CD8-positive, alpha-beta memory T cell (primary cell): Measurements from ENCODE around the gene TIMP2. TPM values are rescaled to one million over a fixed set of nuclear protein-coding genes. Genes with fewer than 3 reads are reported as not detected.

Experiments used
- CTCF ChIA-PET: fragments of 350-600 bp; sonication (Branson Sonifier 250); formaldehyde crosslinking; loops from one replicate; lab custom pipeline; 2021; ENCODE audit warnings: antibody characterized with exemption; lab: Charles Lee
- POLR2A ChIA-PET: fragments of 350-600 bp; sonication (Branson Sonifier 250); formaldehyde crosslinking; loops from one replicate; lab custom pipeline; 2021; ENCODE audit warnings: antibody characterized with exemption; lab: Charles Lee
- DNase-seq, 5 donors: peaks; one replicate each; pipeline versions ENCODE4 v3.0.0 to v3.0.0-alpha.2; 2020 to 2022; ENCODE audit warnings: mixed read lengths in 1 of 5
- H3K27ac ChIP-seq: one replicate; pipeline ENCODE4 v1.7.0; 2013; ENCODE audit warnings: low read depth, mild to moderate bottlenecking, low read length, moderate library complexity
- H3K27me3 ChIP-seq: 2 replicates; pipeline ENCODE4 v1.7.0; 2013; ENCODE audit warnings: low read length, mild to moderate bottlenecking; ENCODE audit not compliant: insufficient read depth, poor library complexity, severe bottlenecking
- H3K36me3 ChIP-seq: 2 replicates; pipeline ENCODE4 v1.7.0; 2013; ENCODE audit warnings: mild to moderate bottlenecking, low read length, moderate library complexity; ENCODE audit not compliant: insufficient read depth
- H3K4me1 ChIP-seq: 2 replicates; pipeline ENCODE4 v1.7.0; 2013; ENCODE audit warnings: mild to moderate bottlenecking, low read length, moderate library complexity; ENCODE audit not compliant: insufficient read depth
- H3K4me3 ChIP-seq: 2 replicates; pipeline ENCODE4 v1.7.0; 2013; ENCODE audit warnings: mild to moderate bottlenecking, low read length
- H3K9me3 ChIP-seq: 2 replicates; pipeline ENCODE4 v1.7.0; 2013; ENCODE audit warnings: mild to moderate bottlenecking, low read length
- H3K27ac Mint-ChIP-seq, 8 donors: one replicate each; pipeline ENCODE4 v1.8.0; 2020 to 2021; ENCODE audit warnings: mixed read lengths in 8 of 8, mild to moderate bottlenecking in 6 of 8, inconsistent platforms in 3 of 8, moderate library complexity in 3 of 8
- H3K27me3 Mint-ChIP-seq, 2 donors: one replicate each; pipeline ENCODE4 v1.8.0; 2020 to 2021; ENCODE audit warnings: mixed read lengths in 2 of 2, mild to moderate bottlenecking in 1 of 2, moderate library complexity in 1 of 2
- H3K36me3 Mint-ChIP-seq, 3 donors: one replicate each; pipeline ENCODE4 v1.8.0; 2020 to 2021; ENCODE audit warnings: mixed read lengths in 3 of 3, inconsistent platforms in 1 of 3, mild to moderate bottlenecking in 1 of 3
- H3K4me1 Mint-ChIP-seq, 3 donors: one replicate each; pipeline ENCODE4 v1.8.0; 2020 to 2021; ENCODE audit warnings: mixed read lengths in 3 of 3, inconsistent platforms in 1 of 3, mild to moderate bottlenecking in 1 of 3
- H3K4me3 Mint-ChIP-seq, 7 donors: one replicate each; pipeline ENCODE4 v1.8.0; 2020 to 2021; ENCODE audit warnings: mixed read lengths in 7 of 7, mild to moderate bottlenecking in 6 of 7, moderate library complexity in 4 of 7, inconsistent platforms in 2 of 7
- H3K9me3 Mint-ChIP-seq, 5 donors: one replicate each; pipeline ENCODE4 v1.8.0; 2020 to 2022; ENCODE audit warnings: mixed read lengths in 5 of 5, mild to moderate bottlenecking in 3 of 5, moderate library complexity in 2 of 5, inconsistent platforms in 1 of 5
- polyA plus RNA-seq: library from polyadenylated mRNA; unstranded; fragments of 300-500 nt; fragmentation: Illumina TruSeq; gene quantifications from one replicate; pipeline ENCODE4 v1.2.3, GENCODE V29; 2021
- total RNA-seq, 2 experiments: library from RNA; stranded (reverse); gene quantifications; one replicate each; pipeline ENCODE4 v1.2.3, GENCODE V29; 2021

The TIMP2 gene
- total and polyA plus RNA-seq, 3 experiments from 2014 or later: 0.08 to 1.6 (median 1.3) TPM

GRCh38 chr17:78896834-78897663 is 28.1 kb downstream of the TIMP2 start:
- no peaks in the 10 kb centered on the region for H3K9me3 Mint-ChIP-seq
- H3K4me1 Mint-ChIP-seq: no peaks in the 10 kb centered on the region
- H3K27ac Mint-ChIP-seq: no peak overlapping the region
- no peak for DNase-seq
- H3K4me3 Mint-ChIP-seq: no peak overlapping the region
- H3K36me3 Mint-ChIP-seq: no peaks in the 10 kb centered on the region
- Histone ChIP-seq H3K4me3 (no peak overlapping the region), H3K27ac (no peak overlapping the region), H3K9me3 (no peaks in the 10 kb centered on the region), H3K27me3 (no peaks in the 10 kb centered on the region), H3K4me1 (no peaks in the 10 kb centered on the region), H3K36me3 (no peaks in the 10 kb centered on the region)
- ChIA-PET CTCF (no interaction called here), POLR2A (no interaction called here)
- H3K27me3 Mint-ChIP-seq: peaks cover 6 to 9% of the 10 kb centered on the region in 2 donors

- H3K4me1 Mint-ChIP-seq: peaks cover 0 to 5% (median 1%) of the 10 kb centered on the region in 3 donors
- H3K4me3 Mint-ChIP-seq: no peak overlapping the region
- no peaks in the 10 kb centered on the region for H3K27me3 ChIP-seq
- H3K27me3 Mint-ChIP-seq: peaks cover 2 to 8% of the 10 kb centered on the region in 2 donors
- ChIA-PET CTCF (no interaction called here), POLR2A (no interaction called here)
- no peaks in the 10 kb centered on the region for H3K36me3 ChIP-seq
- no peaks in the 10 kb centered on the region for H3K9me3 Mint-ChIP-seq
- H3K27ac ChIP-seq: no peak overlapping the region
- H3K36me3 Mint-ChIP-seq: no peaks in the 10 kb centered on the region
- no peak for DNase-seq
- H3K27ac Mint-ChIP-seq: no peak overlapping the region
- H3K4me1 ChIP-seq: peaks cover 2% of the 10 kb centered on the region
- H3K9me3 ChIP-seq: no peaks in the 10 kb centered on the region
- H3K4me3 ChIP-seq: no peak overlapping the region
Measured at GRCh38 chr17:78896091-78896833, 28.9 kb downstream of the TIMP2 start.

- Mint-ChIP-seq H3K36me3 (no peaks in the 10 kb centered on the region), H3K9me3 (no peaks in the 10 kb centered on the region), H3K4me1 (peaks cover 5 to 14% (median 9%) of the 10 kb centered on the region in 3 donors), H3K27me3 (peaks cover 0 to 8% of the 10 kb centered on the region in 2 donors), H3K4me3 (no peak overlapping the region), H3K27ac (no peak overlapping the region)
- Histone ChIP-seq H3K27ac (no peak overlapping the region), H3K9me3 (no peaks in the 10 kb centered on the region), H3K4me3 (no peak overlapping the region), H3K36me3 (no peaks in the 10 kb centered on the region), H3K27me3 (no peaks in the 10 kb centered on the region), H3K4me1 (peaks cover 4% of the 10 kb centered on the region)
- no peak for DNase-seq
- ChIA-PET POLR2A (no interaction called here), CTCF (no interaction called here)
Measured at GRCh38 chr17:78895322-78895721, 29.9 kb downstream of the TIMP2 start.

- Histone ChIP-seq H3K27me3 (no peaks in the 10 kb centered on the region), H3K36me3 (no peaks in the 10 kb centered on the region), H3K4me3 (no peak overlapping the region), H3K9me3 (no peaks in the 10 kb centered on the region), H3K27ac (no peak overlapping the region), H3K4me1 (peaks cover 12% of the 10 kb centered on the region)
- Mint-ChIP-seq H3K27me3 (peaks cover 2 to 7% of the 10 kb centered on the region in 2 donors), H3K9me3 (no peaks in the 10 kb centered on the region), H3K4me1 (peaks cover 9 to 29% (median 19%) of the 10 kb centered on the region in 3 donors), H3K36me3 (no peaks in the 10 kb centered on the region), H3K4me3 (no peak overlapping the region), H3K27ac (no peak overlapping the region)
- ChIA-PET POLR2A (interaction anchor here (0.5 kb wide), 1 partner anchor 89 kb away, joined by 15 read pairs; no protein-coding TSS in a partner anchor), CTCF (interaction anchor here (1.3 to 1.4 kb wide), 2 partner anchors 28 to 77 kb away, joined by 3 to 4 read pairs; no protein-coding TSS in a partner anchor)
- DNase-seq: no peak
Measured at GRCh38 chr17:78893684-78894083, 31.5 kb downstream of the TIMP2 start.

- no peak overlapping the region for H3K27ac ChIP-seq
- Mint-ChIP-seq H3K9me3 (no peaks in the 10 kb centered on the region), H3K27me3 (peaks cover 4 to 9% of the 10 kb centered on the region in 2 donors), H3K27ac (peak overlapping the region in 1 of 8 donors; percentile 93), H3K4me1 (peaks cover 9 to 29% (median 19%) of the 10 kb centered on the region in 3 donors), H3K4me3 (no peak overlapping the region), H3K36me3 (no peaks in the 10 kb centered on the region)
- no peak for DNase-seq
- no peak overlapping the region for H3K4me3 ChIP-seq
- H3K27me3 ChIP-seq: no peaks in the 10 kb centered on the region
- H3K4me1 ChIP-seq: peaks cover 12% of the 10 kb centered on the region
- H3K36me3 ChIP-seq: no peaks in the 10 kb centered on the region
- POLR2A ChIA-PET: interaction anchor here (0.5 kb wide), 1 partner anchor 88 kb away, joined by 15 read pairs; no protein-coding TSS in a partner anchor
- CTCF ChIA-PET: interaction anchor here (1.0 kb wide), 1 partner anchor 27 kb away, joined by 3 read pairs; no protein-coding TSS in a partner anchor
- no peaks in the 10 kb centered on the region for H3K9me3 ChIP-seq
Measured at GRCh38 chr17:78892936-78893379, 32.2 kb downstream of the TIMP2 start.

- Histone ChIP-seq H3K27me3 (no peaks in the 10 kb centered on the region), H3K4me3 (no peak overlapping the region), H3K9me3 (no peaks in the 10 kb centered on the region), H3K36me3 (no peaks in the 10 kb centered on the region), H3K27ac (no peak overlapping the region), H3K4me1 (peaks cover 12% of the 10 kb centered on the region)
- Mint-ChIP-seq H3K4me3 (no peak overlapping the region), H3K36me3 (no peaks in the 10 kb centered on the region), H3K27ac (peak overlapping the region in 1 of 8 donors; percentile 93), H3K9me3 (no peaks in the 10 kb centered on the region), H3K4me1 (peaks cover 9 to 29% (median 19%) of the 10 kb centered on the region in 3 donors), H3K27me3 (peaks cover 4 to 9% of the 10 kb centered on the region in 2 donors)
- ChIA-PET CTCF (interaction anchor here (1.0 kb wide), 1 partner anchor 27 kb away, joined by 3 read pairs; no protein-coding TSS in a partner anchor), POLR2A (no interaction called here)
- no peak for DNase-seq
Measured at GRCh38 chr17:78892520-78892919, 32.7 kb downstream of the TIMP2 start.

- CTCF ChIA-PET: interaction anchor here (1.0 kb wide), 1 partner anchor 26 kb away, joined by 3 read pairs; no protein-coding TSS in a partner anchor
- no peak overlapping the region for H3K4me3 Mint-ChIP-seq
Measured at GRCh38 chr17:78892062-78892456, 33.1 kb downstream of the TIMP2 start.

More at GRCh38 chr17:78892062-78892456, 33.1 kb downstream of the TIMP2 start:
- no peaks in the 10 kb centered on the region for H3K36me3 Mint-ChIP-seq
- Histone ChIP-seq H3K27ac (no peak overlapping the region), H3K4me1 (peaks cover 12% of the 10 kb centered on the region), H3K9me3 (no peaks in the 10 kb centered on the region), H3K4me3 (no peak overlapping the region), H3K27me3 (no peaks in the 10 kb centered on the region), H3K36me3 (no peaks in the 10 kb centered on the region)
- H3K9me3 Mint-ChIP-seq: no peaks in the 10 kb centered on the region
- no peak for DNase-seq
- POLR2A ChIA-PET: no interaction called here
- H3K4me1 Mint-ChIP-seq: peaks cover 9 to 29% (median 19%) of the 10 kb centered on the region in 3 donors
- H3K27ac Mint-ChIP-seq: peak overlapping the region in 1 of 8 donors; percentile 32
- H3K27me3 Mint-ChIP-seq: peaks cover 4 to 9% of the 10 kb centered on the region in 2 donors
